ENCODE measurements around the gene UBE3C.

The UBE3C gene

GRCh38 chr7:157318015-157318706, 179.4 kb downstream of the UBE3C start:
- TF ChIP-seq CTCF (conservative IDR thresholded peaks at IDR 0.05; ENCODE audit: control insufficient read depth, insufficient read depth, low read depth, low read length) = no peak
- no peak overlapping the region for H3K4me3 ChIP-seq (ENCODE audit: control insufficient read depth, low read depth, low read length)
- peak; percentile 59 for DNase-seq (ENCODE audit: low read depth)
